Measurements from ENCODE around the gene HOXC9. TPM values are rescaled to one million over a fixed set of nuclear protein-coding genes. Genes with fewer than 3 reads are reported as not detected.

HOXC9 gene
- polyA plus RNA-seq, 2 of the 4 experiments (the other 2 are of a cell fraction) = 5.2 to 6.6 TPM

DNA sequence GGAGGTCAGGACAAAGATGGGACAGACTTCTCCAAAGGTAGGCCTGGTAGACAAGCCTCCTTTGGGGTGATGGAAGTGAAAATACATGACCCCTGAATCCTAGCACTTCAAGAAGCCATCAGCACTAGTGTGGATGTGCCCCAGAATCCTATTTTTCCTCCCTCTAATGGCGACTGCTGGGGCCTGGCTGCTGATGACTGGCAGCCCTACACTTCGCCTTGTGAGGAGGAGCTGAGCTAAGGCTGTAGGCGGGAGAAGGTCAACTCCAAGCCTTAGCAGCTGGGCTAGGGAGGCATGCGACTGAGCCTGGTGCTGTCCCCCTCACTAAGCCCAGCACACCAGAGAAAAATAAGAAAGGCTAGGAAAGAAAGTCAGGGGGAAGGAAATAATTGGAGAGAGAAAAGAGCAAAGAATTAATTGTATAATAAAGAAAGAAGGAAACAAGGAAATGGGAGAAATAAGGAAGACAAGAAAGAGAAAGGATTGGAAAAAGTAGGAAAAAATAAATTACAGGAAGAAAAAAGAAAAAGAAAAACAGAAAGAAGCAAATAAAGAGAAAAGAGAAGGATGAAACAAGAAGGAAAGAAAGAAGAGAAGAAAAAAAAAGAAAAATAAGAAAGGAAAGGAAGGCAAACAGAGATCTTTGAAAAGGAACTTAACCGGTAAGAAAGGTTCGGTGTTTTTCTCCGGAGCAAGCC lies 19.7 kb upstream of the HOXC9 start (continued):
- no peak for TF ChIP-seq SMC3 (IDR thresholded peaks at IDR 0.05)
- no peak for TF ChIP-seq KDM1A (IDR thresholded peaks at IDR 0.05; ENCODE audit: low read depth)

DNA sequence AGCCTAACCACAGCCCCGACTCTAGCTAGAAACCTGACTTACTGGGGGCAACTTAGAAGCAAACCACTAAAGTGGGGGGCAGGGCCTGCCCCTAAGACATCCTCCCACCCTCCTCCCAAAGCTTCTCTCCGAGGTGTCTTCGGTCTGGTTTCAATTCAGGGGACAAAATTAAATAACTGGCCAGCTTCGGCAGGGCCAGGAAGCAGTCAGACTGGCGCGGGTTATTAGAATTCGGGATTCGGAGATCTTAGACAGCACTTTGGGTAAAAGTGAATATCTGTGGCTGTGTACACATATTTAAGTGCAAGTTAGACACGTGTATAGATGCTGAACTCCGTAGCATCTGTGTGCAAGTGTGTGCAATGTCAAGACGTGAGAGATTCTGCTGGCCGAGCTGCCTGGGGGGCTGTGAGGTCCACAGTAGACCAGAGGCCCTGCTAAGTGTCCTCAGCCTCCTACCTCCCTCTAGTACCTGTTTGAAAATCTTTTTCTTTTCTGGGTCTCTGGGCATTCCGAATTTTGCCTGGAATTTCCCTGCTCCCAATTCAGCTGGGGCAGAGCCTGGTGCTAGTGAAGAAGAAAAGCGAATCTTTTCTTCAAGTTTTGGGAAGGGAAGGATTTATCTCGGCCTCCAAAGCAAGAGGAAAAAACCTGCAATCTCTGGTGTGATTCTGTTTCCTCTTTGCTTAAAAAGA lies 19.0 kb upstream of the HOXC9 start:
- FAIRE-seq (no peak), DNase-seq (ENCODE audit: low read depth in 1 of 2, low spot score in 1 of 2) (no peak), ATAC-seq (no peak)
- no peak overlapping the region for H3K4me3 ChIP-seq
- no peak overlapping the region for H3K4me2 ChIP-seq
- H3K9me3 ChIP-seq = no peaks in the 10 kb centered on the region
- WGBS (ENCODE audit: missing lambda C conversion rate) = 79% methylated on average over 15 of the region's 15 CpGs
- no peak overlapping the region for H3K27ac ChIP-seq
- no peak for TF ChIP-seq RCOR1 (IDR thresholded peaks at IDR 0.05; ENCODE audit: low read depth, low read length)
- TF ChIP-seq, protein P1, sequence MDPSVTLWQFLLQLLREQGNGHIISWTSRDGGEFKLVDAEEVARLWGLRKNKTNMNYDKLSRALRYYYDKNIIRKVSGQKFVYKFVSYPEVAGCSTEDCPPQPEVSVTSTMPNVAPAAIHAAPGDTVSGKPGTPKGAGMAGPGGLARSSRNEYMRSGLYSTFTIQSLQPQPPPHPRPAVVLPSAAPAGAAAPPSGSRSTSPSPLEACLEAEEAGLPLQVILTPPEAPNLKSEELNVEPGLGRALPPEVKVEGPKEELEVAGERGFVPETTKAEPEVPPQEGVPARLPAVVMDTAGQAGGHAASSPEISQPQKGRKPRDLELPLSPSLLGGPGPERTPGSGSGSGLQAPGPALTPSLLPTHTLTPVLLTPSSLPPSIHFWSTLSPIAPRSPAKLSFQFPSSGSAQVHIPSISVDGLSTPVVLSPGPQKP (IDR thresholded peaks at IDR 0.05; ENCODE audit: low read depth, low read length) = no peak
- TF ChIP-seq, protein P2, sequence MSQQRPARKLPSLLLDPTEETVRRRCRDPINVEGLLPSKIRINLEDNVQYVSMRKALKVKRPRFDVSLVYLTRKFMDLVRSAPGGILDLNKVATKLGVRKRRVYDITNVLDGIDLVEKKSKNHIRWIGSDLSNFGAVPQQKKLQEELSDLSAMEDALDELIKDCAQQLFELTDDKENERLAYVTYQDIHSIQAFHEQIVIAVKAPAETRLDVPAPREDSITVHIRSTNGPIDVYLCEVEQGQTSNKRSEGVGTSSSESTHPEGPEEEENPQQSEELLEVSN (IDR thresholded peaks at IDR 0.05; ENCODE audit: borderline replicate concordance, low read depth) = no peak
- TF ChIP-seq EHF (CRISPR knock-in tag; IDR thresholded peaks at IDR 0.05) = no peak
- TF ChIP-seq RNF2 (IDR thresholded peaks at IDR 0.05; ENCODE audit: borderline replicate concordance, low read depth) = no peak
- TF ChIP-seq CEBPB (IDR thresholded peaks at IDR 0.05) = no peak
- no peak for TF ChIP-seq MAZ (IDR thresholded peaks at IDR 0.05; ENCODE audit: borderline replicate concordance, low read depth, low read length)
- no peak for TF ChIP-seq FOSL2 (IDR thresholded peaks at IDR 0.05)
- TF ChIP-seq FOSL2 (CRISPR knock-in tag; IDR thresholded peaks at IDR 0.05) = no peak
- no peak for TF ChIP-seq RAD21 (conservative IDR thresholded peaks at IDR 0.05 in 1 of 2, IDR thresholded peaks at IDR 0.05 in 1 of 2)
- no peak for TF ChIP-seq FOSB (CRISPR knock-in tag; IDR thresholded peaks at IDR 0.05)
- TF ChIP-seq, protein P3, sequence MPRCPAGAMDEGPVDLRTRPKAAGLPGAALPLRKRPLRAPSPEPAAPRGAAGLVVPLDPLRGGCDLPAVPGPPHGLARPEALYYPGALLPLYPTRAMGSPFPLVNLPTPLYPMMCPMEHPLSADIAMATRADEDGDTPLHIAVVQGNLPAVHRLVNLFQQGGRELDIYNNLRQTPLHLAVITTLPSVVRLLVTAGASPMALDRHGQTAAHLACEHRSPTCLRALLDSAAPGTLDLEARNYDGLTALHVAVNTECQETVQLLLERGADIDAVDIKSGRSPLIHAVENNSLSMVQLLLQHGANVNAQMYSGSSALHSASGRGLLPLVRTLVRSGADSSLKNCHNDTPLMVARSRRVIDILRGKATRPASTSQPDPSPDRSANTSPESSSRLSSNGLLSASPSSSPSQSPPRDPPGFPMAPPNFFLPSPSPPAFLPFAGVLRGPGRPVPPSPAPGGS (IDR thresholded peaks at IDR 0.05) = no peak
- TF ChIP-seq POLR2AphosphoS2 (conservative IDR thresholded peaks at IDR 0.05; ENCODE audit: low read length) = no peak
- TF ChIP-seq, protein P4, sequence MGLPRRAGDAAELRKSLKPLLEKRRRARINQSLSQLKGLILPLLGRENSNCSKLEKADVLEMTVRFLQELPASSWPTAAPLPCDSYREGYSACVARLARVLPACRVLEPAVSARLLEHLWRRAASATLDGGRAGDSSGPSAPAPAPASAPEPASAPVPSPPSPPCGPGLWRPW (IDR thresholded peaks at IDR 0.05) = no peak
- TF ChIP-seq POLR2A (IDR thresholded peaks at IDR 0.05; ENCODE audit: low read length) = no peak
- no peak for TF ChIP-seq PHF8 (IDR thresholded peaks at IDR 0.05; ENCODE audit: borderline replicate concordance, low read depth)
- TF ChIP-seq NFE2L2 (conservative IDR thresholded peaks at IDR 0.05; ENCODE audit: low read length) = no peak
- peaks cover 32% of the 10 kb centered on the region for H3K4me1 ChIP-seq
- POLR2A ChIA-PET = no interaction called here
- CTCF ChIA-PET = interaction anchor here (1.1 to 1.6 kb wide), 3 partner anchors 227 to 234 kb away, joined by 3 to 5 read pairs (median 3); no protein-coding TSS in a partner anchor
